Activated naive CD4-positive, alpha-beta T cell treated with anti-CD3 and anti-CD28 coated beads, Interleukin-2, amount 50 U/mL, for 16 hours (primary cell): ENCODE data around the gene CYB5RL.

Source experiments
- DNase-seq: peaks from one replicate; pipeline ENCODE4 v3.0.0-alpha.2; 2020

CYB5RL gene

DNA sequence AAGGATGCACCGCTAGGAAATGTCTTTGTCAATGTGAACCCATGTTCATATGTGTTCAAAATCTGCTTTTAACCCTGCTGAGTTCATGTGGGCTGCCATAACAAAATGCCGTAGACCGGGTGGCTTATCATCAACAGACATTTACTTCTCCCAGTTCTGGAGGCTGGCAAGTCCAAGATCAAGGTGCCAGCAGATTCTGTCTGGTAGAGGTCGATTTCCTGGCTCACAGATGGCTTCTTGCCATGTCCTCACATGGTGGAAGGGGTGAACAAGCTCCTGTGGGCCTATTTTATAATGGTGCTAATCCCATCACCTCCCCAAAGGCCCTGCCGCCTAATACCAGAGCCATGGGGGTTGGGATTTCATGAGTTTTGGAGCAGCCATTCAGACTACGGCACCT is 42.4 kb downstream of the CYB5RL start:
- no peak for DNase-seq

DNA sequence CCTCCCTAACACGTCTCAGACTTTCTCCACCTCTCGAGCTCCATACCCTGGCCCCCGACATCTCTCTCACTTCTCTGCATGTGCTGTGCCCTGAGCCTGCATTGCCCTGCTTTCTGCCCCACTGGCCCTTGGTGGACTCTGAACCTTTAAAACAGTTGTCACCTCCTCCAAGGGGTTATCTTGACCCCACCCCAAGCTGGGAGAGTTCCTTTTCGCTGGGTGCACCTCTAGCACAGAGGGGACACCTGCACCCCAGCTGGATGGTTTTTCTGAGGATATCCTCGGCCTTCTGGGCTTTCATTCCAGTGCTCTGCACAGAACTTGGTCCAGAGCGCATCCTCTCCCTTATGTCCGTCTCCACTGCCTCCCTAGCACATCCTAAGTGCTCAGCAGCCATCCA is 42.8 kb downstream of the CYB5RL start:
- DNase-seq, result no peak

DNA sequence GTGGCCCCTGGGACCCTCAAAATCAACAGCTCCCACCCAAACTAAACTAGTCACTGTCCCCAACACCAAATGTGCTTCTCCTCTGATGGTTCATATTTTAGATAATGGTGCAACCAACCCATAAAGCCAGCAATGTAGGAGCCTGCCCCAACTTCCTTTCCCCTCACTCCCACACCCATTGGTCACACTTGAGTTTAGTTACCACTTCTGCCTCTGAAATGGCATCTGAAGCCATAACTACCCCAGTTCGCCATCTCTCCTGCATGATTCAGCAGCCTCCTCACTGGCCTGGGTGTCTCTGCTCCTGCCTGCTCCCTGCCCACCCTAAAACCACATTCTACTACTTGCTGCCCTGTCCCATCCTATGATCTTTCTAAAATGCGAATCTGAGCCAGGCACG is 43.6 kb downstream of the CYB5RL start:
- no peak for DNase-seq

DNA sequence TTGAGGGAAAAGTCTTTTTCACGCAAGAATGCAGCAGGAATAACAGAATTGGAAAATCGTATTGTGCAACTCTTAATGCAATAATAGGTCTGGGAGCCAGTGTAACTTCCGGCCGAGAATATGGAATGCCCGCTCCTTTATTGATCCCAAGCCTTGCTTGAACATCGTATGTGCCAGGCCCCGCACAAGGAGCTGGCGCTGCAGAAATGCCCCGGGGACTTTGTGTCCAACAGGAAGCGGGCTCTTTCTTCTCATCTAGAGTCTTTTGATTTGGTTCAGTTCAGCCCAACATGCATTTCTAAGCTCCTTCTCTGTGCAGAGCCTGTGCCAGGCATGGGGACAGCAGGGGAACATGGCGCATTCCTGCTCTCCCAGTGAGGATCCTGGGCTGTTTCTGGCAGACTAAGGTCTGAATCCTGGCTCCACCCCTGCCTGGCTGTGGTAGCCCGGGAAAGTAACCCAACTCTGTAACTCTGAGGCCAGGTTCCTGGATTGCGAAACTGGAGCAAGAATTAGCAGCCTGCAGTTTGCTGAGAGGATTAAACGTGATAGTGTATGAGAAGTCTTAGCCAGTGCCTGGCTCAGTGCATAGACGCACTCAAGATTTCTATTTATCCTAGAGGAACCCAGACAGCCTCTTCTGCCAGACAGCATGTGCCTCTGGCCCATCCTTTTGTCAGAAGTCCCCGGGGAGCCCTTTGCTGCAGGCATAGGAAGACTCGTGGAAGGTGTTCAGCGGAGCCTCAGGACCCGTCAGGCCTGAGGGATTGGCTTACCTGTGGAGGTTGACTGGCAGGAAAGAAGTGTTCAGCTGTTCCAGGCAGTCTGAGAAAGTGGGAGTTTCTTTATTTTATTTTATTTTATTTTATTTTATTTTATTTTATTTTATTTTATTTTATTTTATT is 46.0 kb downstream of the CYB5RL start:
- DNase-seq, result no peak

DNA sequence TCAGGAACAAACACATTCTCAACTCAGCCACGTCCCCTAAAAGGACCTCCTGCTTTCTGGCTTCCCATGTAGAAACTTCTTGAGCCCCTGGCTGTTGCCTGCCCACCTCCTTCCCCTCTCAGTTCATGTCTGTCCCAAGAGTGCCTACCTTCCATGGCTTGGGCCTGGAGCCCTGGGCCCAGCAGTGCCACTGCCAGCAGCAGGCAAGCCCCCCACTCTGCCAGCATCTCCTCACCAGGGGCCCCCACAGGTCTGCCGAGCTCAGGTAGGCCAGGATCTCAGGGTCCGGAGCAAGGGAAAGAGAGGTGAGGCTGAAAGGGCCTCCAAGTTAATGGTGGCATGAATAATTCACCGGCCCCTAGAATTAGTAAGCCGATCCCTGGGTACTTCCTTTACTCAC is 47.1 kb downstream of the CYB5RL start, which contains the start of gene CDCP2:
Gene CDCP2, minus strand, starts transcription at position 305 of the 400 bp plus-strand sequence. Its CDS starts 78 bp downstream, at position 227.
- no peak for DNase-seq

DNA sequence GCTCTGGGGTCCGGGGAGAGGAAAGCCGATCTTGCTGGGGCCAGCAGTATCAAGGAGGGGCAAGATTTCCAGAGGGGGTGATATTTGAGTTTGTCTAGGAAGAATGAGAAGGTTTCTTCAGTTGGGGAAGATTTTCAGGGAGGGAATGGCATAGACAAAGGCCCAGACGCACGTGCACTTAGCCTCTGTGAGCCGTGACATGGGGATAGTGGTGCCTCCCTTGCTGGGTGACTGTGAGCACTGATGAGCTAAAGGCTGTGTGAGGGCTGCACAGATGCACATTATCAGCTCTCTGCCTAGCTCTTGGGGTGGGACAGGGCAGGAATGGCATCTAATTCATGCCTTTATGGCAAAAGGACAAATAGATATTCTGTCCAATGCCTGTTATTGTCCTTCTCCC is 48.8 kb downstream of the CYB5RL start:
- no peak for DNase-seq
